Measurements from ENCODE around the gene CCT3.

DNA sequence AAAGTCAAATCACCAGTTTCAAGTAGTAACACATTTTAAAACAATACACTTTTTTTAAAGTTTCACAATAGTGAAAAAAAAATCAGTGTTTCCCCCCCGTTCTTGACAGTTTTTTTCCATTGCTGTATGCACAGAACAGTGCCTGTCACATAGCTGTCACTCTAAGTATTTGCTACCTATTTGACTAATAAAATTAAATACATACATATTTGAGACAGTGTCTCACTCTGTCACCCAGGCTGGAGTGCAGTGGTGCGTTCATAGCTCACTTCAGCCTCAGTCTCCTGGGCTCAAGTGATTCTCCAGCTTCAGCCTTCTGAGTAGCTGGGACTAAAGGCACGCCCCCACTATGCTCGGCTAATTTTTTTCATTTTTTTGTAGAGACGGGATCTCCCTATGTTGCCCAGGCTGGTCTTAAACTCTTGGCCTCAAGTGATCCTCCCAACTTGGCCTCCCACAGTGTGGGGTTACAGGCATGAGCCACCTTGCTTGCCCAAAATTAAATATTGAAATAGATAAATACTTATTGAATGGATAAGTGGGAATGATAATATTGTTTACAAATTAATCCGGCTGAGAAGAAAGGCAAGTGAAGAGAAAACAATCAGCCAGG is 18.3 kb upstream of the CCT3 start:
- TF ChIP-seq POLR2A (IDR thresholded peaks at IDR 0.05): no peak
- TF ChIP-seq, protein P1, sequence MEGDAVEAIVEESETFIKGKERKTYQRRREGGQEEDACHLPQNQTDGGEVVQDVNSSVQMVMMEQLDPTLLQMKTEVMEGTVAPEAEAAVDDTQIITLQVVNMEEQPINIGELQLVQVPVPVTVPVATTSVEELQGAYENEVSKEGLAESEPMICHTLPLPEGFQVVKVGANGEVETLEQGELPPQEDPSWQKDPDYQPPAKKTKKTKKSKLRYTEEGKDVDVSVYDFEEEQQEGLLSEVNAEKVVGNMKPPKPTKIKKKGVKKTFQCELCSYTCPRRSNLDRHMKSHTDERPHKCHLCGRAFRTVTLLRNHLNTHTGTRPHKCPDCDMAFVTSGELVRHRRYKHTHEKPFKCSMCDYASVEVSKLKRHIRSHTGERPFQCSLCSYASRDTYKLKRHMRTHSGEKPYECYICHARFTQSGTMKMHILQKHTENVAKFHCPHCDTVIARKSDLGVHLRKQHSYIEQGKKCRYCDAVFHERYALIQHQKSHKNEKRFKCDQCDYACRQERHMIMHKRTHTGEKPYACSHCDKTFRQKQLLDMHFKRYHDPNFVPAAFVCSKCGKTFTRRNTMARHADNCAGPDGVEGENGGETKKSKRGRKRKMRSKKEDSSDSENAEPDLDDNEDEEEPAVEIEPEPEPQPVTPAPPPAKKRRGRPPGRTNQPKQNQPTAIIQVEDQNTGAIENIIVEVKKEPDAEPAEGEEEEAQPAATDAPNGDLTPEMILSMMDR (IDR thresholded peaks at IDR 0.05 in 8 of 11, conservative IDR thresholded peaks at IDR 0.05 in 3 of 11): no peak
- no peak for TF ChIP-seq POLR2AphosphoS5 (IDR thresholded peaks at IDR 0.05)
